ENCODE data around the gene PSMB11.
A peak's percentile ranks its signal among the peaks of the same experiment; 100 is the strongest.
"Not testable (repeated sequence)": the region's sequence is repeated elsewhere in the genome, so short reads cannot be mapped to it uniquely, and the experiment has no call there.

PSMB11 gene

DNA sequence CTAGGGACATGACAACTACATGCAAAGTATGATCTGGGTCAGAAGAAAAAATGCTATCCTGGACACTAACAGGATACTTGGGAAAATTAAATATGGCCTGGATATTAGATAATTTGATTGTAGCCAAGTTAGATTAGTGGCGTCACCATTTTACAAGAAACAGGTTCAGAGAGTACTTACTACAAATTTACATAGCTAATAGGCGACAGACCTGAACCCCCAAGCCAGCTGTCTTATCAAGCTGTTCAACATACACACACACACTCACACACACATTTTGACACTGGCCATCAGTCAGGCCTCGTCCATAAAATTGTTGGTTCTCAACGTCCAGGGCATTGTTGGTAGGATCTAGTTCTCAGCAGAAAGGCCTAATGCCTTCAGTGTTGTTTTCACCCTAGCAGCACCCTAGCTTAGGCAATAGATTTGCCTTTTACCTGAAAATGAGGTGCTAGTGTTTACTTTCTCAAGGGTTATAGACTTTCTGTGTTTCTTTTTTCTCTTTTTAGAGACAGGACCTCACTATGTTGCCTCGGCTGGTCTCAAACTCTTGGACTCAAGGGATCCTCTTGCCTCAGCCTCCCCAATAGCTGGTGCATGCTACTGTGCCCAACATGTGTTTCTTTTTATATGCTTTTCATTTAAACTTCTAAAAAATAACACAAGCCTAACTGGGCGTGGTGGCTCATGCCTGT is 28.8 kb upstream of the PSMB11 start:
- Histone ChIP-seq H3K9ac (ENCODE audit: low read length) (no peak overlapping the region), H3K79me2 (ENCODE audit: insufficient read depth, low read length) (no peaks in the 10 kb centered on the region), H3K9me2 (ENCODE audit: low read depth, low read length) (no peaks in the 10 kb centered on the region), H3F3A (ENCODE audit: insufficient read depth, low read length) (peaks cover 16% of the 10 kb centered on the region; the same call in 1 of the 2 replicates), H4K20me1 (ENCODE audit: insufficient read depth, low read length) (no peaks in the 10 kb centered on the region), H3K36me3 (ENCODE audit: insufficient read depth, low read length) (no peaks in the 10 kb centered on the region), H3K4me3 (ENCODE audit: low read depth, low read length, poor library complexity, severe bottlenecking) (no peak overlapping the region), H3K4me1 (ENCODE audit: insufficient read depth, low read length, severe bottlenecking) (peaks cover 23% of the 10 kb centered on the region), H3K4me2 (ENCODE audit: low read length) (no peak overlapping the region), H3K27me3 (ENCODE audit: insufficient read depth, low read length) (no peaks in the 10 kb centered on the region), H2AFZ (ENCODE audit: low read length) (no peak overlapping the region), H3K27ac (ENCODE audit: low read depth, low read length, poor library complexity, severe bottlenecking) (peak overlapping the region; percentile 28), H3K9me3 (ENCODE audit: low read length) (no peaks in the 10 kb centered on the region)
- TF ChIP-seq CTCF (IDR thresholded peaks at IDR 0.05; ENCODE audit: low read length) (no peak), EZH2 (IDR thresholded peaks at IDR 0.05; ENCODE audit: borderline replicate concordance, low read length) (no peak)

GRCh38 chr14:23013749-23014054 is 28.3 kb upstream of the PSMB11 start:
- not testable (repeated sequence) for H3K9ac ChIP-seq (ENCODE audit: low read length); H3K4me3 ChIP-seq (ENCODE audit: low read depth, low read length, poor library complexity, severe bottlenecking); H2AFZ ChIP-seq (ENCODE audit: low read length); H3K36me3 ChIP-seq (ENCODE audit: insufficient read depth, low read length); H3K9me2 ChIP-seq (ENCODE audit: low read depth, low read length); H3K27me3 ChIP-seq (ENCODE audit: insufficient read depth, low read length); H4K20me1 ChIP-seq (ENCODE audit: insufficient read depth, low read length); H3K9me3 ChIP-seq (ENCODE audit: low read length); H3K27ac ChIP-seq (ENCODE audit: low read depth, low read length, poor library complexity, severe bottlenecking); H3K79me2 ChIP-seq (ENCODE audit: insufficient read depth, low read length); H3K4me2 ChIP-seq (ENCODE audit: low read length)
- peaks cover 11% of the 10 kb centered on the region; the same call in 1 of the 2 replicates for H3F3A ChIP-seq (ENCODE audit: insufficient read depth, low read length)
- H3K4me1 ChIP-seq (ENCODE audit: insufficient read depth, low read length, severe bottlenecking): peaks cover 18% of the 10 kb centered on the region

DNA sequence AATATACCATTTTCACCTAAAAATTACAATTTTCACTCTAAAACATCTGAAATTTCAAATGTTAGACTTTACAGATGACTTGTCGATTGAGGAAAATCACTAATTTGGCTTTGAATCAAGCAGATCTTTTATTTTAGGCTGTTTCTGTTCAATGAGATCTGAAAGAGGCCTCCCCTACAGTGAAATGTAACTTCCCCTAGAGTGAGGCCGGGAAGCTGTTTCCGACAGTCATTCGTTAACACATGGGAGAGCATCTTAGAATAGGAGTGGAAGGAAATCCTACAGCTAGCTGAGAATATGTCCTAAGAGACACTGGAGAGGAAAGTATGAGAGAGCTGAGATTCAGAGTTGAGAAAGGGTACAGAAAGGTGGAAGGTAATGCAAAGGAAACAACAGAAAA is 26.4 kb upstream of the PSMB11 start:
- no peak overlapping the region for H2AFZ ChIP-seq (ENCODE audit: low read length)
- 0 out of 2 replicates have a peak, but pooled peaks cover 6% of the 10 kb centered on the region for H3F3A ChIP-seq (ENCODE audit: insufficient read depth, low read length)
- no peaks in the 10 kb centered on the region for H3K79me2 ChIP-seq (ENCODE audit: insufficient read depth, low read length)

More for the DNA sequence above, 26.4 kb upstream of the PSMB11 start:
- H3K9me2 ChIP-seq (ENCODE audit: low read depth, low read length): no peaks in the 10 kb centered on the region
- H3K27ac ChIP-seq (ENCODE audit: low read depth, low read length, poor library complexity, severe bottlenecking): no peak overlapping the region
- TF ChIP-seq EZH2 (IDR thresholded peaks at IDR 0.05; ENCODE audit: borderline replicate concordance, low read length) (no peak), CTCF (IDR thresholded peaks at IDR 0.05; ENCODE audit: low read length) (no peak)
- no peaks in the 10 kb centered on the region for H3K4me1 ChIP-seq (ENCODE audit: insufficient read depth, low read length, severe bottlenecking)
- H3K36me3 ChIP-seq (ENCODE audit: insufficient read depth, low read length): 0 out of 2 replicates have a peak, but pooled peaks cover 1% of the 10 kb centered on the region
- H3K27me3 ChIP-seq (ENCODE audit: insufficient read depth, low read length): no peaks in the 10 kb centered on the region
- H3K9me3 ChIP-seq (ENCODE audit: low read length): no peaks in the 10 kb centered on the region
- no peak overlapping the region for H3K4me2 ChIP-seq (ENCODE audit: low read length)
- no peak overlapping the region for H3K4me3 ChIP-seq (ENCODE audit: low read depth, low read length, poor library complexity, severe bottlenecking)
- H4K20me1 ChIP-seq (ENCODE audit: insufficient read depth, low read length): no peaks in the 10 kb centered on the region
- H3K9ac ChIP-seq (ENCODE audit: low read length): no peak overlapping the region

Measured in OCI-LY1 (cell line).